Femur (tissue), 1 donor: ENCODE data around the gene ADRA2B.
"Not testable (repeated sequence)": the region's sequence is repeated elsewhere in the genome, so short reads cannot be mapped to it uniquely, and the experiment has no call there.

Source experiments
- DNase-seq: peaks from one replicate; pipeline ENCODE4 v3.0.0-alpha.2; 2017

ADRA2B gene

GRCh38 chr2:96150007-96150640, 33.8 kb upstream of the ADRA2B start:
- DNase-seq, result peak; percentile 15

GRCh38 chr2:96148410-96149217, 32.2 kb upstream of the ADRA2B start:
- peak; percentile 85 for DNase-seq

GRCh38 chr2:96147593-96148201, 31.3 kb upstream of the ADRA2B start:
- peak; percentile 24 for DNase-seq

- DNase-seq, result peak; percentile 27
These were observed 30.7 kb upstream of the ADRA2B start for GRCh38 chr2:96146881-96147592.

DNA sequence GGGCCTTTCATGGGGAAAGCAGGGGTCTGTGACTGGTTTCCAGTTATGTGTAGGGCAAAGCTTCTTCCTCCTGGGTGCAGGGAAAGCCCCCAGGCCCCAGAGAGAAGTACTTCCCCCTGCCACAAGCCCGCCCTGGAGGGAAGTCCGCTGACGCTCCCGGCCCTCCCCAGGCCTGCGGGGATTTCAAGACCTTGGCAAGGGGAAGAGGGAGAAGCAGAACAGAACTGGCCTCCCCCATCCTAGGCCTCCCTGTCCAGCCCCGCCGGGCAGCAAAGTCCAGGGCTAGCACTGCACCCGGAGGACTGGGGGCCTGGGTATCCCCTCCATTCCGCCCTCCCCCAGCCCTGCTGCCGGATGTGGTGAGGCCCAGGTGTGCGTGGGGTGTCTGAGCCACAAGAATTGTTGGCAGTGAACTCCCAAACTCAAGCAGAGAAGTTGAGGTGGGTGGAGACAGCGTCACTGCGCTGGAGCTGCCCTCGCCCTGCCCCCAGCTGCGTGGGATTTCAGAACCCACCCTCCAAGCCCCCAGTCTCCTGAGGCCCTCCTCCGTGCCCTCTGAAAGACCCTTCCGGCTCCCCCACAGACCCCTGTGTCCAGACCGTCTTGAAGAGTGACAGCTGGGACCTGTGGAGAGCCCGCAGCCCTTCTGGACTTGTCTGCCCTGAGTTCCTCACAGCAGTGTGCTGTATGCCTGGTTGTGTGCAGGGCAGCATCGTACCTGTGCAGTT, 29.9 kb upstream of the ADRA2B start:
- peak; percentile 67 for DNase-seq

DNA sequence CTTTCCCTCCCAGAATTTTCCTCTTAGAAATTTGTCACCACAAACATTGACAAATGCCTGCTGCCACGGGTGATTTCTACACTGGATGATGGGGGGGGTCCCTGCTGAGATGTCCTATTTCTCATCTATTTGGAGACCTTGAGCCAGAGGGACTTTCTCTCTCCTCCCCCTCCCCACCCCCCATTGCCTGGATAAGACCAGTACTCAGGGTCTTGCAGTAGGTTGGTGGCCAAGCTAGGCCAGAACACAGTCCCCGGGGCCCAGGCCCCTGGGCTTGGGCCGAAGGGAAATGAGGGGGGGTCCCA, 29.4 kb upstream of the ADRA2B start:
- DNase-seq, result no peak

GRCh38 chr2:96145036-96145847, 28.9 kb upstream of the ADRA2B start, which contains the start of gene DUSP2:
Gene DUSP2, minus strand, starts transcription at chr2:96145440. Its CDS starts 86 bp downstream, at chr2:96145354.
- peak; percentile 82 for DNase-seq

- DNase-seq, result peak; percentile 34
These were observed 28.2 kb upstream of the ADRA2B start for GRCh38 chr2:96144481-96145035.

- DNase-seq, result no peak
These were observed 27.6 kb upstream of the ADRA2B start for GRCh38 chr2:96143848-96144480.

GRCh38 chr2:96143231-96143847, 27.0 kb upstream of the ADRA2B start:
- no peak for DNase-seq

DNA sequence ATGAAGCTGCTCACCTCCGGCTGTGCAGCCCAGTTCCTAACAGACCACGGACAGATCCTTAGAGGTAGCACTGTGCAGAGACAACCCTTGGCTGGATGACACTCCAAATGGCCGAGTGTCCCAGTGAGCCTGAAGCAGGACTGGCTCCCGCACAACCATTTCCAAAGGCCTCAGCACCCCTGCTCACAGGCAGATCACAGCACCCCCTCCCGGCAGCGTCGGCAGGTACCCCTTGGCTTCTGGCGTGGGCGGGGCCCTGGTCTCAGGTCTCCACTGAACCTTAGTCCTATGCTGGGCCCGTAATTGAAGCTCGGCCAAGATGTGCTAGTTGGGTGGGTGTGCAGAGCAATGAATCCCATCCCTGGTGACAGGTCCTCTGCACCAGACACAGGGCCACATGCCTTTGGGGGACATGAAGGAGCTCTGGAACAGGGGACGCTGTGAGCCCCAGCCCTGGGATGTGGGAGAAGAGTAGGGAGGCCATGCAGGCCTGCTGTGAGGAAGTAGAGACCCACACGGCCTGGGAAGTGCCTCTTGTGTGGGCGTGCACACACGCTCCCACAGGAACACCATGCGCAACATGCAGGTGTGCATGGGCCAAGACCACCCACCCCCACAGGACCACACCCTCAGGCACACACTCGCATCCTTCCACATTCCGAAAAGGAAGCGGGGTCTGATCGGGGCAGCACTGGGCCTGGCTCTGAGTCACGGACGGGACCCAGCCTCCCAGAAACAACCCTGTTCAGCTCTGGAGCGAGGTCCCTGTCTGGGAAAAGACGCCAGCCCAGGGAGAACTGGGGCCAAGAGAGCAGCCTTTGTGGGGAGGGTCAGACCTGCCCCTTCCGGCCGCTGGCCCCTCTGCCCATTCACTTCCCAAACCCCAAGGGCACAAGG, 26.1 kb upstream of the ADRA2B start:
- DNase-seq, result no peak

DNA sequence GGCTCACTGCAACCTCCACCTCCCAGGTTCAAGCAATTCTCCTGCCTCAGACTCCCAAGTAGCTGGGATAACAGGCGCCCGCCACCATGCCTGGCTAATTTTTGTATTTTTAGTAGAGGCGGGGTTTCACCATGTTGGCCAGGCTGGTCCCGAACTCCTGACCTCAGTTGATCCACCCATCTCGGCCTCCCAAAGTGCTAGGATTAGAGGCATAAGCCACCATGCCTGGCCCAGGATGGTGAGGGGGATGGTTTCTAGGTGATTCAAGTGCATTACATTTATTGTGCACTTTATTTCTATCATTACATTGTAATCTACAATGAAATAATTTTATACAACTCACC, 25.2 kb upstream of the ADRA2B start:
- not testable (repeated sequence) for DNase-seq

DNA sequence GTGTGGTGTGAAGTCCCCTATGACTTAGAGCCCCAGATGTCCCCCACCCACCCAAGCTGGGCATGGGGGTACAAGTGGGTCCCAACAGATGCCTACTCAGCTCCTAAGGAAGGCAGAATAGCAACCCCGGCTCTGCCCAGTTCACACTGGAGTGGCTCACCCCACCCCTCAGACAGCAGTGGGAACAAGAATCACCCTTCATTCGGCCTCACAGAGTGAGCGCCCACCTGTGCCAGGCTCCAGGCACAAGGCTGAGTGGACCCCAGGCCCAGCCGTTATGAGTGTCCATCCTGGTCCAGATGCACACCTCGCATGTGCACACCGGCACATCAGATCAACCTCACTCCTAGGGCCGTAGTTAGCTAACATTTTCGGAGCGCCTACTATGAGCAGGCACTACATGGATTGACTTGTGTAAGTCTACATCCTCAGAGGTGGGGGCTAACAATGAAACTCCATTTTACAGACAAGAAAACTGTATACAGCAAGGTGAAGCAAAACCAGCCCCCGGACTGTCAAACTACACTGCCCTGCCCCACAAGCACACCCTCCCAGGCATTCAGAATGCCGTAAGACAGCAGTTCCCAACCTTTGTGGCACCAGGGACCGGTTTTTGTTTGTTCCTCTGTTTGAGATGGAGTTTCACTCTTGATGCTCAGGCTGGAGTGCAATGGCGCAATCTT, 24.7 kb upstream of the ADRA2B start:
- DNase-seq, result no peak

DNA sequence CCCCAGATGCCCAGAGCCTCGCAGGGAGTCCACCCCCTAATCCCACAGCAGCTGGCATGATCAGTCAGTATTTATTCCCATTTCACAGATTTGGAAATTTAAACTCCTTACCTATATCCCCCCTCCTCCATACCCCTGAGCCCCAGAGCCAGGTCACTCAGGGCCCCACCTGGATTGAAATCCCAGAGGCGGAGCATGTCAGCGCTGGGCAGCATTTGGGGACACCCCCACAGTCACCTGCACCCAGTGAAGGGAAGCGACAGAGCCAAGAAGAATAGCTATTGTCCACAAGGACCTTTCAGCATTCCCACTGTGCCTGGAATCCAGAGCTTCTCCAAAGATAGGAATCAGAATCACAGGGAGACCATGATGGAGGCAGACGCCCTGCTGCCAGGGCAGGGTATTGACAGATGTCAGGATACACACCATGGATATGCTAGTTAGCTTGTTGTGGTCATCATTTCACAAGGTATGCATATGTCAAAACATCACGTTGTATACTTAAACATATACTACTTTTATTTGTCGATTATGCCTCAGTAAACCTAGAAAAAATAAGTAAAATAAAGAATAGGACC, 22.9 kb upstream of the ADRA2B start:
- DNase-seq, result no peak

GRCh38 chr2:96138179-96139145, 22.1 kb upstream of the ADRA2B start, which contains the start of gene ASTL:
Gene ASTL, minus strand, starts transcription at chr2:96138502. Its CDS starts 66 bp downstream, at chr2:96138436.
- peak; percentile 53 for DNase-seq

- no peak for DNase-seq
These were observed 21.2 kb upstream of the ADRA2B start for GRCh38 chr2:96137321-96138178.
